ENCODE data around the gene NAA80. TPM values are rescaled to one million over a fixed set of nuclear protein-coding genes. Genes with fewer than 3 reads are reported as not detected.

NAA80 gene
- total and polyA plus RNA-seq, 7 donors = 6.8 to 12.8 (median 8.6) TPM

GRCh38 chr3:50248387-50248786 lies 50.8 kb downstream of the NAA80 start:
- TF ChIP-seq, protein P1, sequence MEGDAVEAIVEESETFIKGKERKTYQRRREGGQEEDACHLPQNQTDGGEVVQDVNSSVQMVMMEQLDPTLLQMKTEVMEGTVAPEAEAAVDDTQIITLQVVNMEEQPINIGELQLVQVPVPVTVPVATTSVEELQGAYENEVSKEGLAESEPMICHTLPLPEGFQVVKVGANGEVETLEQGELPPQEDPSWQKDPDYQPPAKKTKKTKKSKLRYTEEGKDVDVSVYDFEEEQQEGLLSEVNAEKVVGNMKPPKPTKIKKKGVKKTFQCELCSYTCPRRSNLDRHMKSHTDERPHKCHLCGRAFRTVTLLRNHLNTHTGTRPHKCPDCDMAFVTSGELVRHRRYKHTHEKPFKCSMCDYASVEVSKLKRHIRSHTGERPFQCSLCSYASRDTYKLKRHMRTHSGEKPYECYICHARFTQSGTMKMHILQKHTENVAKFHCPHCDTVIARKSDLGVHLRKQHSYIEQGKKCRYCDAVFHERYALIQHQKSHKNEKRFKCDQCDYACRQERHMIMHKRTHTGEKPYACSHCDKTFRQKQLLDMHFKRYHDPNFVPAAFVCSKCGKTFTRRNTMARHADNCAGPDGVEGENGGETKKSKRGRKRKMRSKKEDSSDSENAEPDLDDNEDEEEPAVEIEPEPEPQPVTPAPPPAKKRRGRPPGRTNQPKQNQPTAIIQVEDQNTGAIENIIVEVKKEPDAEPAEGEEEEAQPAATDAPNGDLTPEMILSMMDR (IDR thresholded peaks at IDR 0.05) = no peak
- ATAC-seq = peak in 3 of 4 donors; percentile 28 to 33 (median 29)
- H3K9me3 ChIP-seq = no peaks in the 10 kb centered on the region
- H3K4me1 ChIP-seq = peaks cover 72% of the 10 kb centered on the region
- peak overlapping the region; percentile 11 for H3K4me3 ChIP-seq
- H3K27me3 ChIP-seq (ENCODE audit: insufficient read depth in 3 of 3, low read length in 2 of 3) = no peaks in the 10 kb centered on the region
- DNase-seq = peak in 1 of 2 donors; percentile 46
- H3K36me3 ChIP-seq (ENCODE audit: insufficient read depth in 1 of 2, low read depth in 1 of 2) = peaks cover 0 to 14% of the 10 kb centered on the region in 2 donors
- intact Hi-C loops (cut with DNase I) = no loop called here
- 32 to 38% (median 33%) methylated on average over 2 to 3 of the region's 3 CpGs for WGBS, 3 donors
- peak overlapping the region; percentile 66 for H3K27ac ChIP-seq

DNA sequence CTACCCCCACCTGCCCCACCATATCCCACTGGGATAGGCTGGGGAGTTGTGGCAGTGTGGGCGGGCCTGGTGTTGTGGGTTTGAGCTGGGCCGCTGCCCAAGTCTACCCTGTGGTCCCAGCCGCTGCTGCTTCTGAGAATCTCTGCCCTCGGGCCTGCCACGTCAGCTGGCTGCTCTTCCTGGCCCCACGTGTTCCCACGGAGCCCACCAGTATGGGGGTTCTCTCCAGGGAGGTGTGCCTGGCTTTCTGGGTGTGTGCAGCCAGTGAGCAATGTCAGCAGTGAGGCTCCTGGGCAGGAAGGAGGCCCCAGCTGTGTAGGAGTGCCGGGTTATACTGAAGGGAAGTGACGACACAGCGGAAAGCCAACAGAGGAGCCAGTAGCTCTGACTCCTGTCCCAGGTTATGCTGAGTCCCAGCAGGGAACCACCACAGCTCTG lies 52.7 kb downstream of the NAA80 start:
- Histone ChIP-seq H3K36me3 (ENCODE audit: insufficient read depth in 1 of 2, low read depth in 1 of 2) (no peaks in the 10 kb centered on the region), H3K4me3 (peak overlapping the region; percentile 82), H3K9me3 (no peaks in the 10 kb centered on the region), H3K4me1 (peaks cover 69% of the 10 kb centered on the region), H3K27me3 (ENCODE audit: insufficient read depth in 3 of 3, low read length in 2 of 3) (no peaks in the 10 kb centered on the region), H3K27ac (peak overlapping the region; percentile 80)
- intact Hi-C loops (cut with DNase I) = loop anchor here (2.0 kb wide), 1 partner anchor 20 kb away; no protein-coding TSS in a partner anchor
- DNase-seq = peak in 1 of 2 donors; percentile 51
- TF ChIP-seq, protein P1 (IDR thresholded peaks at IDR 0.05) = no peak
- peak; percentile 12 to 29 (median 21) for ATAC-seq
- WGBS, 3 donors = 22 to 33% (median 30%) methylated on average over 7 to 10 of the region's 10 CpGs

Other genes starting within 250 kb of the NAA80 start
- gene RBM5, start 210.5 kb downstream of the NAA80 start, total RNA-seq = 10 to 100 TPM; 35.6 to 61.4 (median 55.2) TPM
- 10 to 100 TPM; 30.7 to 35.0 (median 31.1) TPM for gene RBM5, start 210.5 kb downstream of the NAA80 start, polyA plus RNA-seq
- gene SEMA3F, start 144.1 kb downstream of the NAA80 start, total RNA-seq = 10 to 100 TPM in 3 of 4 donors, 1 to 10 TPM in 1; 7.0 to 13.7 (median 12.3) TPM
- 1 to 10 TPM; 4.7 to 7.6 (median 6.8) TPM for gene SEMA3F, start 144.1 kb downstream of the NAA80 start, polyA plus RNA-seq
- gene GNAT1, start 107.8 kb downstream of the NAA80 start, total RNA-seq = not detected
- not detected for gene GNAT1, start 107.8 kb downstream of the NAA80 start, polyA plus RNA-seq
- 10 to 100 TPM in 1 of 4 donors, 1 to 10 TPM in 3; 1.7 to 12.7 (median 5.4) TPM for gene SLC38A3, start 94.1 kb downstream of the NAA80 start, total RNA-seq
- gene SLC38A3, start 94.1 kb downstream of the NAA80 start, polyA plus RNA-seq = 1 to 10 TPM in 2 of 3 donors, under 1 TPM in 1; 0.12 to 4.5 (median 1.3) TPM
- 10 to 100 TPM; 55.5 to 93.9 (median 74.8) TPM for gene GNAI2, start 63.2 kb downstream of the NAA80 start, total RNA-seq
- 10 to 100 TPM; 39.4 to 57.6 (median 50.7) TPM for gene GNAI2, start 63.2 kb downstream of the NAA80 start, polyA plus RNA-seq
- 1 to 10 TPM; 3.1 to 6.8 (median 4.3) TPM for gene SEMA3B, start 30.3 kb downstream of the NAA80 start, total RNA-seq
- gene SEMA3B, start 30.3 kb downstream of the NAA80 start, polyA plus RNA-seq = 1 to 10 TPM; 2.1 to 3.4 (median 2.2) TPM
- 10 to 100 TPM in 1 of 4 donors, 1 to 10 TPM in 2, under 1 TPM in 1; 0.84 to 13.1 (median 1.1) TPM for gene LSMEM2, start 20.3 kb downstream of the NAA80 start, total RNA-seq
- 1 to 10 TPM in 1 of 3 donors, under 1 TPM in 2; 0.61 to 1.6 (median 0.66) TPM for gene LSMEM2, start 20.3 kb downstream of the NAA80 start, polyA plus RNA-seq
- 100 to 1,000 TPM in 3 of 4 donors, 10 to 100 TPM in 1; 77.2 to 145 (median 119) TPM for gene IFRD2, start 7.0 kb downstream of the NAA80 start, total RNA-seq
- gene IFRD2, start 7.0 kb downstream of the NAA80 start, polyA plus RNA-seq = 100 to 1,000 TPM; 129 to 175 (median 151) TPM
- gene HYAL3, start within 50 bp of the NAA80 start, total RNA-seq = 1 to 10 TPM in 1 of 4 donors, under 1 TPM in 3; 0.28 to 2.1 (median 0.65) TPM
- 1 to 10 TPM in 2 of 3 donors, under 1 TPM in 1; 0.23 to 3.4 (median 1.2) TPM for gene HYAL3, start within 50 bp of the NAA80 start, polyA plus RNA-seq
- 10 to 100 TPM in 3 of 4 donors, 1 to 10 TPM in 1; 8.5 to 20.8 (median 13.7) TPM for gene HYAL1, start 4.2 kb upstream of the NAA80 start, total RNA-seq
- 10 to 100 TPM in 2 of 3 donors, 1 to 10 TPM in 1; 9.5 to 15.1 (median 13.8) TPM for gene HYAL1, start 4.2 kb upstream of the NAA80 start, polyA plus RNA-seq
- 10 to 100 TPM; 20.6 to 42.8 (median 25.6) TPM for gene HYAL2, start 23.3 kb upstream of the NAA80 start, total RNA-seq
- gene HYAL2, start 23.3 kb upstream of the NAA80 start, polyA plus RNA-seq = 10 to 100 TPM; 25.3 to 61.7 (median 41.8) TPM
- 10 to 100 TPM; 31.5 to 43.6 (median 33.7) TPM for gene TUSC2, start 28.8 kb upstream of the NAA80 start, total RNA-seq
- 100 to 1,000 TPM in 1 of 3 donors, 10 to 100 TPM in 2; 38.0 to 100 (median 84.9) TPM for gene TUSC2, start 28.8 kb upstream of the NAA80 start, polyA plus RNA-seq
- gene RASSF1, start 41.4 kb upstream of the NAA80 start, total RNA-seq = 10 to 100 TPM; 10.1 to 24.2 (median 14.9) TPM
- gene RASSF1, start 41.4 kb upstream of the NAA80 start, polyA plus RNA-seq = 10 to 100 TPM; 33.3 to 84.5 (median 37.9) TPM
- under 1 TPM; 0.24 to 0.99 (median 0.57) TPM for gene ZMYND10, start 46.3 kb upstream of the NAA80 start, total RNA-seq
- gene ZMYND10, start 46.3 kb upstream of the NAA80 start, polyA plus RNA-seq = under 1 TPM; 0.23 to 0.99 (median 0.51) TPM
- 10 to 100 TPM; 16.1 to 29.5 (median 19.6) TPM for gene NPRL2, start 51.4 kb upstream of the NAA80 start, total RNA-seq
- gene NPRL2, start 51.4 kb upstream of the NAA80 start, polyA plus RNA-seq = 10 to 100 TPM; 21.5 to 36.6 (median 21.7) TPM
- 1 to 10 TPM; 5.7 to 9.2 (median 7.0) TPM for gene CYB561D2, start 51.5 kb upstream of the NAA80 start, total RNA-seq
- 10 to 100 TPM; 14.7 to 34.8 (median 17.5) TPM for gene CYB561D2, start 51.5 kb upstream of the NAA80 start, polyA plus RNA-seq
- gene TMEM115, start 60.1 kb upstream of the NAA80 start, total RNA-seq = 10 to 100 TPM; 20.4 to 29.1 (median 23.2) TPM
- 10 to 100 TPM; 29.7 to 49.6 (median 42.7) TPM for gene TMEM115, start 60.1 kb upstream of the NAA80 start, polyA plus RNA-seq
- gene CACNA2D2, start 204.2 kb upstream of the NAA80 start, total RNA-seq = 1 to 10 TPM in 2 of 4 donors, under 1 TPM in 2; 0.56 to 1.6 (median 1.2) TPM
- gene CACNA2D2, start 204.2 kb upstream of the NAA80 start, polyA plus RNA-seq = under 1 TPM; 0.14 to 0.83 (median 0.77) TPM

All from psoas muscle (tissue), 8 donors.